CD1c-positive myeloid dendritic cell (primary cell): ENCODE measurements around the gene ANTKMT.
"Not testable (repeated sequence)": the region's sequence is repeated elsewhere in the genome, so short reads cannot be mapped to it uniquely, and the experiment has no call there.

Experiments used
- DNase-seq: peaks from one replicate; pipeline ENCODE4 v3.0.0-alpha.2; 2016; ENCODE audit errors: extremely low spot score

Gene ANTKMT

DNA sequence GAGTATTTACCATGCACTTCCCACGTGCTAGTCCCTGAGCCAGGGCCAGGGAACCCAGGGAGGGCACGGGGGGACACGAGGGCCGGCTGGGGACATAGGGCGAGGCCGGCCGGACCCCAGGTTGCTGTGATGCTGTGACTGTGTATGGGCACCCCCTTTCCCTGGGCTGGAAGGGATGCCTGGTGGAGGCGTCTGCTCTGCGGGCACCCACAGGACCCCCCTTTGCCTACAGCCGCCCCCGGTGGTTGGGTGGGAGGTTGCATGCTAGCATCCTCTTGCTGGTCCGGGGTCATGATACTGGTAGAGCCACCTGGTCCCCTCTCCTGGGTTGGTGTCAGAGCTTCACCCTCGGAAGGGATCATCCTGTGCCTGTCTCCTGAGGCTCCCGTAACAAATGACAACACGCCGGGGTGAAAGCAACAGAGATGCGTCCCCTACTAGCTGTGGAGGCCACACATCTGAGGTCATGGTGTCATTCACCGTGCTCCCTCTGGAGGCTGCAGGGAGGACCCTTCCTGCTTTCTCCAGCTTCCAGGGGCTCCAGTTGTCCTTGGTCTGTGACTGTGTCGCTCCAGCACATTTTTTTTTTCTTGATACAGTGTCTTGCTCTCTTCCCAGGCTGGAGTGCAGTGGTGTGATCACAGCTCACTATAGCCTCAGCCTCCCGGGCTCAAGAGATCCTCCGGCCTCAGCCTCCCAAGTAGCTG lies 23.0 kb downstream of the ANTKMT start:
- DNase-seq, result no peak

GRCh38 chr16:745739-746138 lies 24.8 kb downstream of the ANTKMT start:
- DNase-seq, result no peak

- no peak for DNase-seq
These were observed 25.7 kb downstream of the ANTKMT start for GRCh38 chr16:746637-747036.

- no peak for DNase-seq
These were observed 27.2 kb downstream of the ANTKMT start for GRCh38 chr16:747978-748746.

- no peak for DNase-seq
These were observed 28.1 kb downstream of the ANTKMT start for GRCh38 chr16:749010-749409.

DNA sequence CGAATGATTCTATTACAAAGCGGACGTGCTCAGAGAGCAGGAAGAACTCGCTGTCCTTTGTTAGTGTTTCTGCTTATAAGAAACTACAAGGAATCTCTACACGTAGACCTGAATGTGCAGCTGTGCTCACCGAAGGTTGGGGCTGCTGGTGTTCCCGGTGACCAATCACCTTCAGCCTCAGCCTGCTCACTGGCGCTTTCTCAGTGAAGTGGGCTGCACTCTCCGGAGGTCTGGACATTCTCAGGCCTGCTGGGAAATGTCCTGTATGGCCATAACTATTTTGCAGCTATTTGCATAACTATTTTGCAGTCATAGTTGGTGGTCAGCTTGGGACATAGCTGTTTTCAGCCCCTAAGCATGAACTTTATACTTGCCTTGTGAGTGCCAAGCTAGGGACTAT lies 29.5 kb downstream of the ANTKMT start:
- no peak for DNase-seq

DNA sequence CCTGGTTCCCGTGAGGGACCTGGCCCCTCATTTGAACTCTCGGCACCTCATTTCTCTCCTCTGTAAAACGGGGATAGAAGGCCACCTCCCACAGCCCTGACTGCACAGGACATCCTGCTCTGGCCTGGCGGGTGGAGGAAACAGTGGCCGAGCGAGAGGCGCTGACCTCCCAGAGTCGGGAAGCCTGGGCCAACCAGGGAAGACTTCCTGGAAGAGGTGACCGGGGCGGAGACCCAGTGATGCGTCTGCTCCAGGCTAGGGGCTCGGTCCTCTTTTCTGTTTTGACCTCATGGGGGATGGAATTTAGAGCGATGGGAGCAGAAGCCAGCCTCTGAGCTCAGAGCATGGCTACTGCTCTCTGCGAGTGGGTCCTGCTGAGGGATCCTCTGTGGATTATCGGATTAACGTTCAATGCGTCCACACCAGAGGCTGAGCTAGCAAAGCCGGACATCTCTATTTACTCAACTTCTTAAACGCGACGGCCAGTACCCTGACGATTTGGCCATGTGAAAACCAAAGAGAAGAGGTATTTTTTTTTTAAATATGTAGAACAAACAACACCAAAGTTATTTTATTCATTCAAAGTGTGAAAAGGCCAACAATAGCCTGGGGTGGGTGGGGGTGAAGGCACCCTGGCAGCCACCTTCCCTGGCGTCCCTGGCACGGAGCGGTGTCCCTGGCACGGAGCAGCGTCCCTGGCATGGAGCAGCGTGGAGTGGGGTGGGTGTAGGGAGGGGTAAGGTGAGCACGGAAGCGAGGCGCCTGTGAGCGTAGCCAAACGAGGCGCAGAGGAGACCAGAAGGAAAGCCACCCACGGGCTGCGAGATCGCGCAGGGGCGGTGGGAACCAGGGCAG lies 30.4 kb downstream of the ANTKMT start:
- DNase-seq, result no peak

DNA sequence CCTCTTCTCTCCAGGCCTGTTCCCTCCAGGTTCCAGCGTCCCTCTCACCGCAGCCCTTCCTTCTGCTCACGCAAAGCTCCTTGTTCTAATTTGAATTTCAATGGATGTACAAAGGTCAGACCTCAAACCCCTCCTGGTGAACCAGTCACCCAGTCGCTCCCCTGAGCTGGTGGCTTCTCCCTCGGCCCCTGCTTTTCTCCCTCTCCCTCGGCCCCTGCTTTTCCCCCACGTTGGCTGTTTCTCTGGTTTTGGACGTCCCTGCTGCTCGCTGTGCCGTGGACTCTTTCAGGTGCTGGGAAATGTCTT lies 31.0 kb downstream of the ANTKMT start:
- DNase-seq, result no peak

DNA sequence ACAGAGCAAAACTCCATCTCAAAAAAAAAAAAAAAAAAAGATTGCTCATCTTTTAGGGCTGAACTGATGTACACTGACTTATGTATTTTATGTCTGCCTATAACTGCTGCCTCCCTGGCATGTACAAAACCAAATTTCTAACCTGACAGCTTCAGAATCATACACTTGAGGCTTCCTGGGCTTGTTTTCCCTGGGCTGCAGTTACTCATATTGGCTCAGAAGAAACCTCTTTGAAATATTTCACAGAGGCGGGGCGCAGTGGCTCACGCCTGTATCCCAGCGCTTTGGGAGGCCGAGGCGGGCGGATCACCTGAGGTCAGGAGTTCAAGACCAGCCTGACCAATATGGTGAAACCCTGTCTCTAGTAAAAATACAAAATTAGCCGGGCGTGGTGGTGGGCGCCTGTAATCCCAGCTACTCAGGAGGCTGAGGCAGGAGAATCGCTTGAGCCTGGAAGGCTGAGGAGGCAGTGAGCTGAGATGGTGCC lies 33.2 kb downstream of the ANTKMT start:
- DNase-seq, result not testable (repeated sequence)

DNA sequence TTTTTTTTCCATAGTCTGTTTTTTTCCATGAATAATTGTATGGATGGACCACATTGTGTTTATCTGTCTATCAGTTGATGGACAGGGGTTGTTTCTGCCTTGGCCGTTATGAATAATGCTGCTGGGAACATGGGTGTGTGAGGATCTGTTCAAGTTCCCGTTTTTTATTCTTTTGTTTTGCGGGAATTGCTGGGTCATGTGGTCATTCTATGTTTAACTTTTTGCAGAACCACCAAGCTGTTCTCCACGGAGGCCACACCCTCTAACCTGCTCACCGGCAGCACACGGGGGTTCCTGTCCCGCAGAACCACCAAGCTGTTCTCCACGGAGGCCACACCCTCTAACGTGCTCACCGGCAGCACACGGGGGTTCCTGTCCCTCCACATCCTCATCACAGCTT lies 33.7 kb downstream of the ANTKMT start:
- DNase-seq, result peak; percentile 65

DNA sequence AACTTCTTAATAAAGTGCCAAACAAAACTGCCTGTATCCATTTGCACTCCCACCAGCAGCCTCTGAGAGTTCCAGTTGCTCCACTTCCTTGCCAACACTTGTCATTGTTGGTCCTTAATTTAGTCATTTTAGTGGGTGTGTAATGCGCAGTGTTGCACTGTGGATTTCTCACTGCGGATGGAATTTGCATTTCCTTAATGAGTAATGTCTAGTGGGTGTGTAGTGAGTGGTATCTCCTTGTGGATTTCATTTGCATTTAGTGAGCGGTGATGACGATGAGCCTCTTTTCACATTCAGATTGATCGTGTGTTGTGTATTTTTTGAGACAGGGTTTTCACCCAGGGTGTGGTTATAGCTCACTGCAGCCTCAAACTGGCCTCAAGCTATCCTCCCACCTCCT lies 35.5 kb downstream of the ANTKMT start:
- peak; percentile 24 for DNase-seq

- no peak for DNase-seq
These were observed 38.4 kb downstream of the ANTKMT start for GRCh38 chr16:759110-759910.

- no peak for DNase-seq
These were observed 39.1 kb downstream of the ANTKMT start for GRCh38 chr16:760065-760464.

DNA sequence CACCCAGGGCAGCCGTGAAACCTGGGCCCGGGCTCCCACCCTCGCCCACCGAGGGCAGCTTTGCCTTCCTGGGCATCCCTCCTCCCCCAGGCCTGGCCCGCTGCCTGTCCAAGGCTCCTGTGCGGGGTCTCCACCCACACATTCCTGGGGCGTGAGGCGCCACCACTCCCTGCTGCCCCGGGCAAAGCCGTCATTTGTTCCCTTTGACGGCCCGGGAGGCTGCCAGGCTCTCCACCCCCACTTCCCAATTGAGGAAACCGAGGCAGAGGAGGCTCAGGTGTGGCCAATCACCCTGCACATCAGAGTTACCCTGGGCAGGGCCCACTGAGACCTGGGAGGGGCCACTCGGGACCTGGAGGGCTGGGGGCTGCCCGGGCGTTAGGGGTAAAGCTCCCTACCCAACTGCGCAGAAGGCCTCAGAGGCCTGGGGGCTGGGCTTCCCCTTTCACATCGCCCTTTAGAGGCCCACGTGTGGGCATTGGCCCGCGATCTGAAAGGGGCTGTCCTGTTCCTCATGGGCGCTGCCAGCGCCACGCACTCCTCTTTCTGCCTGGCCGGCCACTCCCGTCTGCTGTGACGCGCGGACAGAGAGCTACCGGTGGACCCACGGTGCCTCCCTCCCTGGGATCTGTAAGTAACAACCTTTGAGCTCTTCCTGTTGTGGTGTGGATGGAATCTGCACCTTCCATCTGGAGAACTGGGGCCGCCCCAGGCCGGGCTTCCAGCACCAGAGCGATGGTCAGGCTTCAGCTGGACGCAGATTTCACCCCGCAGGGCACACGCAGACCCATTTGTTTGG lies 39.8 kb downstream of the ANTKMT start, which contains the start of gene MSLN:
Gene MSLN, plus strand, starts transcription at position 190 of the 799 bp plus-strand sequence. CDS start 1,947 bp downstream, outside the sequence.
- DNase-seq, result no peak

DNA sequence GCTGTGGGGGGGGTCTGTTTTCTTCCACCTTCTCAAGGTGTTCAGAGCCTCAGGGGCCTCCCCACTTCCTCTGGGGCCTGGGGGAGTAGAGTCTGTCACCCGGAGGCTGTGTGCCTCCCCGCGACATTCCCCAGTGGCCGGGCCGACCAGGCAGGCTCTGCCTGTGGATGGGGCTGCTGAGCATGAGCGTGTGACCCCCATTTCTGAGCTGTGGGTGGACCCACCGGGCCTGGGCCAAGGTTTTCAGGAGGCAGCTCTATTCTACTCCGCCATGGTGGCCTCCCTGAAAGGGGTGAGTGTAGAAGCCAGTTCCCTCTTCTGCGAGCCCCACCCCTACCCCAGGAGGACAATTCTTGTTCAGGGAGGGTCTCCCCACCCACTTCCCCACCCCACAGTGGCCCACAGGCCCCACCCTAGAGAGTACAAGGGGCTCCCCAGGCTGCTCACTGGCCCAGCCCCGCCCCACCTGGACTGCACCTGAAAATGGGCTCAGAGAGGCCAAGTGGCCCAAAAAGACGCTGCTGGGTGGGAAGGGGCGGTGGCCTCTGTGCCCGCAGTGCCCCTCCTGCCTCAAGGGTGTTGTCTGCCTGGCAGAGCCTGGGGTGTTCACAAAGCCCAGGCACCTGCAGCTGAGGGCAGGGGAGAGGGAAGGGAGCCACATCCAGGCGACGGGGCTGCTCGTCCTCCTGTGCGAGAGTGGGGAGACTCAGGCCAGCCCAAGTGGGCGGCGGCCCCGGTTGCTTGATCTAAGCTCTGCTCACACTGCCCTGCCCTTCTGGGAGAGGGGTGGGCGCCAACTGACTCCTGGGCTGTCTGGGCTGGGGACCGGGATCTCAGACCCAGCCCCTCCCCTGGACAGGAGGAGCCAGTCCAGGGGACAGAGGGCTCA lies 40.9 kb downstream of the ANTKMT start:
- DNase-seq, result no peak

DNA sequence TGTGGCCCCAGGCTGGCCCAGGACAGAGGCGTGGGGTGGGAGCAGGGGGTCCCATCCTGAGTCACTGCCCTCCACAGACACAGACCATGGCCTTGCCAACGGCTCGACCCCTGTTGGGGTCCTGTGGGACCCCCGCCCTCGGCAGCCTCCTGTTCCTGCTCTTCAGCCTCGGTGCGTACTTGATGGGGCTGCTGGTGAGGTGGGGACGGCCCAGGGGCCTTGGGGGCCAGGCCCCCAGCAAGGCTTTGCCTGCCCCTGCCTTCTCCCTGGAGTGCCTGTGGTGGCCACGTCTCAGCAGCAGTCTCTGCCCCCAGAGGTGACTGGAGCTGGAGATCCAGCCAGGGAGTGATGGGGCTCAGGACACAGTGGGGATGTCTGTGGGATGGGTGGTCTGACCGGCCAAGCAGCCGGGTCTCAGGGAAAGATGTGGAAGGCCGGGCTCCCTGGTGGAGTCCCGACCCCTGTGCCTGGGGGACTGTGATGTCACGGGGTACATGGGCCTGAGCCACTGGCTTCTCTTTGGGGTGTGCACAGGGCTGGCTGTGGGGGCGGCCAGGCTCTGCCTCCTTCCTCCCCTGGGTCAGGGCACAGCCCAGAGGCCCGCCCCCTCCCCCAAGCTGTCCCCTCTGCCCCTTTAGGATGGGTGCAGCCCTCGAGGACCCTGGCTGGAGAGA lies 41.8 kb downstream of the ANTKMT start:
- DNase-seq, result no peak

DNA sequence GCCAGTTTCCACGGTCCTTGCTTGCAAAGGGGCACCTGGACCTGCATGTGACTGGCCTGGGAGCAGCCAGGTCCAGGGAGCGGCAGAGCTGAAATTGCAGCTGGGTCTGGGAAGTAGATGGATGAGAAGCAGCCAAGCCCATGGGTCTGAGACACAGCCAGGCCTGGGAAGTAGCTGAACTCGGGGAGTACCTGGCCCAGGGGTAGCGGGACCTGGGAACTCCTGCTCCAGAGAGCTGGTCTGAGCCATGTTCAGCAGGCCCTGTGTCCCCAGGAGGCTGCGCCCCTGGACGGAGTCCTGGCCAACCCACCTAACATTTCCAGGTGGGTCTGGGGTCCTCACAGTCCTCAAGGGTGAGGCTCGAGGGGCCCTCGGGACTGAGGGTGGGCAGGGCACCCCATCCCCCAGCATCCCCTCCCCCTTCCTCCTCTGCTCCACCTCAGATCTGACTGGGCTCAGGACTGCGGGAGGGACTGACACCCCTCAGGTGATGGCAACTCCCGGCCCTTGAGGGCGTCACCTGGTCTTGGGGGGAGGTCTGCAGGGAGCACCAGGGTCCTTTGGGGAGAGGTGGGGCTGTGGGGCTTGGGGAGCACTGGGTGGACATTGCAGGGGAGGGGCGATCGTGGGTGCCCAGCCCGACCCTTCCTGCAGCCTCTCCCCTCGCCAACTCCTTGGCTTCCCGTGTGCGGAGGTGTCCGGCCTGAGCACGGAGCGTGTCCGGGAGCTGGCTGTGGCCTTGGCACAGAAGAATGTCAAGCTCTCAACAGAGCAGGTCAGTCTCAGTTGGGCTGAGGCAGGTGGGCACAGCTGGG lies 42.6 kb downstream of the ANTKMT start:
- no peak for DNase-seq

GRCh38 chr16:764184-764750 lies 43.3 kb downstream of the ANTKMT start:
- no peak for DNase-seq
